ENCODE measurements around the gene PC.

The PC gene

DNA sequence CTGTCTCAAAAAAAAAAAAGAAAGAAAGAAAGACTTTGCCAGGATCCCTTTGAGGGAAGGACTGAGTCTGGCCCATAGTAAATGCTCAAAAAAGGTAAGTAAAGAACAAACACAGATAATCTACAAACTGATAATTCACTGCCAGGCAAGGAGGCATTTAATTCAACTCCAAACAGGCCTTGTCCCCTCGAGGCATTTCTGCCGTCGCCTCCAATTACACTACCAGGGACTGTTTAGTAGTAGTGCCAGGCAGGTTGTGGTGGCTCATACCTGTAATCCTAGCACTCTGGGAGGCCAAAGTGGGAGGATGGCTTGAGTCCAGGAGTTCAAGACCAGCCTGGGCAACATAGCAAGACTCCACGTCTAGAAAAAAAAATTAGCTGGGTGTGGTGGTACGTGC is 43.7 kb downstream of the PC start:
- DNase-seq: no peak

DNA sequence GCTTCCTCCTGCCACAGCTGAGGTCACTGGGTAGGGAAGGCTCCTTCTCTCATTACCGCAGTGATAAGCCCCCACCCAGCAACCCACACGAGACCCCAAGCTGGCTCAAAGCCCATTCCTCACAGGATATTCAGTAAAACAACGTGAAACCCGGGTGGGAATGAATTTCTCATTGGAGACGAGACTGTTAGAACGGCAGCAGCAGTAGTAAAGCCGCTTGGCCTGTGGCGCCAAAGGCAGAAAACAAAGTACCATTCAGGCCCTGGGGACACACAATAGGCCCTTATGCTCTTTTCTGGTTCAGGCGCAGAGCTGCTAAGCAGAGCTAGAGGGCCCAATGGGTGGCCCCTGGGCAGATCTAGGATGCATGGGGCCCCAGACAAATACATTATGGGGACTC is 45.3 kb downstream of the PC start:
- DNase-seq: peak in 52 of 58 donors; percentile 12 to 89 (median 67)

DNA sequence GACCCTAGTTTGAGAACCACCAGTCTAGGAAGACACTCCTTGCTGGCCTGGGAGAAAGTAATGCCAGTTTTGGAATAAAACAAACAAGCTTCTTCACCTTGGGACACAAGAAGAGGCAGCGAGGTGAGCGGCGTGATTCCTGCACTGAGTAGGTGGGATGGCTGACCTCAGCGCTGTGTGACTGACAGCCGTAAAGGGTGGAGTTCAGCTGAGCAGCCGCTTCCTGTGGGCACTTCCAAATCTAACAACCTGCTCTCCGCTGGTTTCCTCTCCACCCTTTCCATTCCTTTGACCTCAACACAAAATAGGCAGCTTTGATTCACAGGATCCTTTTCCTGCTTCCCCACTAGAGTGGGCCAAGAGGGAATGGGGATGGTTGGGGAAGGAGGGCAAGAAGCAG is 45.8 kb downstream of the PC start:
- peak in 1 of 58 donors; percentile 11 for DNase-seq

DNA sequence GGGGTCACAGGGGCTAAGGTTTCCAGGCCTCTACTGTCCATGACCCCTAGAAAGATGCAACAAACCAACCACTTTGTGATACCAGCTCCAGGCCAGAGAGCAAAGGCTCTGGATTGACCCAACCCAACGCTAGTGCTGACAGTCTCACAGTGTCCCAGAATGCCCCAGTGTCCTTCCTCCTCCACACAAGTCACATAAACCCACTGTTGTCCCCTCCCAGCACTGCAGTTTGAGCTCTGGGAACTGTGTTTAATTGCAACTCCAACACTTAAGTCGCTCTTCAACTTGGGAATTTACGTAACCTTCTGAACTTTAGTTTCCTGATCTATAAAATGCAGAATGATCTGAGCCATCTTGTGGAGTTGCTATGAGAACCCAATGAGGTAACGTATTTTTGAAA is 47.5 kb downstream of the PC start:
- no peak for DNase-seq

DNA sequence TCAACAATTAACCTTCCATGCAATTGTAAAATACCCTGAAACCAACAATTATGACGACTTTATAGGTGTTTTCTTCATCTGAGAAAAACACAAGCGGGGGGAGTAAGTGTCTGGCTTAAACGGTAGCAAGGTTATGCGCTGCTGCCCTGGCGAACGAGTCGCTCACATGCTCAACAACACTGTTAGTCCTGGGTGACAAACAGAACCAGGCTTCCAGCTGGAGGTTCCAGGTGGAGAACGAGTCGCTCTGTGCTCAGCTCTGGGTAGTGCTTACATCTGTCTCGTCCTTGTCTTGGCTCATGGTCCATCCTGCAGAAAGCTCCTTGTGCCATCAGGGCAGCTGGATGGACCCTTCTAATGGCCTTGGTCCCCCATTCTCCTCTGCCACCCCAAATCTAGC is 48.2 kb downstream of the PC start:
- DNase-seq: no peak

DNA sequence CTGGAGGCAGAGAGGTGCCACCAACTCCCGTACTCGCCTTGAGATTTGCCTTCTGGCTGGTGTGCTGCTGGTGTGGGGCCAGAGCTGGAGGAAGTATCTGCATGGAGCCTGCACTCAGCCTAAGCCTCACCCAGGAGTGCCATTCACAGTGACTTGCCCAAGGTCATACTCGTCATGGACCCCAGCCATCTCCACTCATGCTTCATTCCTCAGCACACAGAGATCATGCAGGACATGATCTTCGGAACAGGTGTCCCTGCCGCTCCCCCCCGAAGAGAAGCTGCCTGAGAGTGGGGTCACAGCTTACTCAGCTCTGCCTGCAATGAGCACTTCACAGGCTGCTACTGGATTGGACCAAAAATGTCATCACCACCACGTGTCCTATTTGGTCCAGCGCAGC is 49.0 kb downstream of the PC start:
- DNase-seq: no peak

DNA sequence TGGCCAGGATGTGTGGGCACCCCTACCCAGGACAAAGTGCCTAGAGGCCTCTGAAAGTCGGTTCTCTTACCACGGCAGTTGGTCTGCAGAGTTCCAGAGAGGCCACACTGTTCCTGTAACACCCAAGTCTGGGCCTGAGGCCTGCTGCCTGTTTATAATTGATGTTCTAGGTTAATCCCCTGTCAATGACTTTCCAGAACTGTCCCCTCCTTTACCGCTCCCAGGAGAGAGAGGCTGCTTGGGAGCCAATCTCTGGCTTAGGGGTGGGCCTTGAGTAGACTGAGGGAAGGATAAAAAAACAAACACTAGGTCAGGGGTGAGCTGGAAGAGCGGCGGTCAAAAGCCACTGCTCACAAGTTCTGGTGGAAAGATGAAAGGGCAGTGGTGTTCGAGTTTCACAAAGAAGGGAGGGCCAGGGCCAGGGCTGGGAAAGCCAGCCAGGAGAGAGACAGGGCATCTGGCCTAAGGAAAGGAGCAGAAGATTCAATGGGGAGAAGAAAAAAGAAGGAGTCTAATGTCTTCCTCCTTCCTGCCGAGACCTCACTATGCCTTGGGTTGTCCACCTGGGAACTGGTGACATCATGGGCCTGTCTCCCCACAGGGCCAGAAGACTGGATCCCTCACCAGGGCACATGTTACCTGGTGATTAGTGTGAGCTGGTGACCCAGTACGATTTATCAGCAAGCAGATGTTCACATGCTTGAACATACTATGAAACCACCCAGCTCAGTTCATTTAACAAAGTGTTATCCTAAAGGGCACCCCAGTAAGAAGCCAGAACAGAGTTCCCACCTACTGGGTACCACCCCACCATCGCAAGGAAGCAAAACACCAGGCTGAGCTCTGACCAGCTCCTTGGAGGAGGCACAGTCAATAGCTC is 50.2 kb downstream of the PC start:
- DNase-seq: peak in 3 of 58 donors; percentile 22 to 33 (median 31)

DNA sequence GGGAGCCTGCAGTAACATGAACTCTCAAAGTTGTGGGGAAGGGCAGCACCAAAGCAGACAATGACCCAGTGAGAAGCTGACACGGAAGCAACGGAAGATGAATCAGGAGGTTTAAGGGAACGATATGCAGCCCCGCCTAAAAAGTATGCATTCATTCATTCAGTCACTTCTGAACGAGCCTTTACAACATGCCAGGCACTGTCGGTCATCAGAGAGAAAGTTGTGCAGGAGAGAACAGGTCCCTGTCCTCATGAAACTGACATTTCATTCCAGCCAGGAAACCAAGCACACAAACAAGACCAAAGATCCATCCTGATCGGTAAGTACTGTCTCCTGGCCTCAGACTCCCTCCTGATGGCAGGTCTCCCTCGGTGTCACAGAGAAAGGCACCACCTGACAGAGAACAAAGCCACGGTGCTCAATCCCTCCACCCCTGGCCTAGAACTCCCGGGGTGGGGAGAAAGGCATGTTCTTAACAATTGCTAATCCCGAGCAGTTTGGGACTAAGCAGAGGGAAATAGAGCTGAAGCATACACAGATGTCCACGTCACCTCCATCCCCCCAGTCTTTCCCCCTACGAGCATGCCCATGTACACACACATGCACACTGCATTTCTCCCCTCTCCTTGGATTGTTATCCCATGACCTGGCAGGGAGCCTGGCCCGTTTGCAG is 52.0 kb downstream of the PC start:
- peak in 1 of 58 donors; percentile 17 for DNase-seq

DNA sequence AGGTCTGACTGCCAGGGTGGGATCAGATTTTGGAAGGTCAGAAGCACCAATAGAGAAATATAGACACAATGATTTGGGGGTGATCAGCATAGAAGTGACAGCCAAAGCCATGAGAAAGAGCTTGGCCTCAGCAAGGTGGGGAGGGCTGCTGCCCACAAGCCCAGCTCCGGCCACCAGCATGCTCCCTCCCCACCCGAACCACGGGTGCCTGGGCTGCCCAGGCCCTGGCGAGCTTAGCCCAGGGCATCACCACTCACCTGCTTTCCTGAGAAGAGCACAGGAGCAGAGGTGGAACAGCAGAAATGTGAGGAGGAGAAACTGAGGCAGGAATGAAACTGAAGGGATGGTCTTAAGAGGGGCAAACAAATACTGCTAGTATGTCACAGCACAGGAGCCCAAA is 52.6 kb downstream of the PC start:
- DNase-seq: no peak

DNA sequence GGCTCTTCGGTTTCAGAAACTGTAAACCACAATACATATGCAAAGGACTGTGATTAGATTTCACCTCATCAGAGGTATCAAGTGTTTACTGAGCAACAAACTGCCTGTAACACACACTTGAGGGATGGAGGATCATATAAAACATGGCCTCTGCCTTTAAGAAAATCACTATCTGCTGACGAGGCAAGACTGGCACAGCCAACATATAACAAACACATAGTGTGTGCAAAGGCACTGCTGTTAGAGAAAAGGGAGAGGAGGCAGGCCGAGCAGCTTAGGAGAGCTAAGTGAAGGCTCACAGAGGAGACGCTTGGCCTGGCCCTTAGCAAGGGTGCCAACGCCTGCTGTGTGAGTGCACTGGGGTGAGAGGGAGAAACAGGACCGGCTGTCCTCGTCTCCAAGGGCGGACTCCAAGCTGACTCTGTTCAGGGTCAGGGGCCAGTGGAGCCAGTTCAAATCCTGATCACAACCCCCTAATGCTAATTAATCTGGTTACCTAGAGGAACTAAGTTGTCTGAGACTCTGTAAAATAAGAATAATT is 53.1 kb downstream of the PC start:
- no peak for DNase-seq

DNA sequence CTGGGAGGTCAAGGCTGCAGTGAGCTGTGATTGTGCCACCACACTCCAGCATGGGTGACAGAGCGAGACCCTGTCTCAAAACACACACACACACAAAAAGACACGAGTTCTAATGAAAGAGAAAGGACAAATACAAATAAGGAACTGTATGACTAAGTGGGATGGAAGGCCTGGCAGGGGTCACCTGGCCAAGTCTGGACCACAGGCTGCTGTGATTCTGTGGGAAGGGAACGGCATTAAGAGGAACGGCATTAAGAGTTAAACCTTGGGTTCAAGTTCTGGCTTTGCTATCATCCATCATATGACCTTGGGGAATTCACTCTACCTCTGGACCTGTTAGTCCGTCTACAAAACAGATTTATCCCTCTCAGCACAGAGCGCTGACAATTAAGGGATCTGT is 53.6 kb downstream of the PC start:
- DNase-seq: no peak

DNA sequence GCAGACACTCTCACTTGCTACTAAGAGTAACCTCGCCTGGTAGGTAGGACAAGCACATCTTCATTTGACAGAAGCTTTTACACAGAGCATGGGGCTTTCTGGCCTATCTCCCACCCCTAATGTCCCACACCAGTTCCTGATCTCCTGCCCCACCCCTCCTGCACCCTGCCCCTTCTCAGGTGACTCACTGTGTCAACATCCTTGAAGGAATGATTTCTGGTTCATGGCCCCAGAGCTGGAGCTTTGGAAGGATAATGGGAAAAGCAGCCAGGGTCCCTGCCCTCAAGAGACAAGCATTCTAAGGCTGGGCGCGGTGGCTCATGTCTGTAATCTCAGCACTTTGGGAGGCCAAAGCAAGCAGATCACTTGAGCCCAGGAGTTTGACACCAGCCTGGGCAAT is 54.1 kb downstream of the PC start:
- no peak for DNase-seq

DNA sequence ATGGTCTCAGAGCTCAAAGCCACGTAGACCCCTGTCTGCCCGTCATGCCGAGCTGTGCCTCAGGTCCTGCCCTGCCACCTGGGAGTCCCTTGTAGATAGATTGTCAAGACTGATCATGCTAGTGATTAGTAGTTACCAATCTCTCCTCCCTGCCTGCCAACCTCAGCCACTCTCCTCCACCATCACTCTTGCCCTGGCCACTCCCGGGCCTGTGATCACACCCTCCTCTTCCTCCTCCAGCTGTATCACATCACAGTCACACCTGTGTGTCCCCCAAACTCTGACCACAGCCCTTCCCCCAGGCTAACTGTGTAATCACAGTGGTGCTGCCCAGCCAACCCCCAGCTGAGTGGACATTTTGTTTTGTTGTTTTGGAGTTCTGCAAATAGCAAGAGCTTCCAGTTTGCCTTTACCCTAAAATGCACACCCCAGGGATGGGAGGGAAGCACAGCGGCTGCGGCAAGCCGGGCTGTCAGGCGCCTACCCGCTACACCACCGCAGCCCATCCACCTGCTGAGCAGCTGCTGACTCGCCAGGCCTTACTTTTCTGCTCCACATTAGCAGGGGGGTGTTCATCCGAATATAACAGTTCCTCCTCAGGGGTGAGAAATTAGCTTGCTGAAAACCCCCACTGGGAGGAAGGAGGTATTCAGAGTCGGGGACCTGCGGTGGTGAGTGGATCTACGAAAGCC is 55.6 kb downstream of the PC start:
- DNase-seq: no peak

DNA sequence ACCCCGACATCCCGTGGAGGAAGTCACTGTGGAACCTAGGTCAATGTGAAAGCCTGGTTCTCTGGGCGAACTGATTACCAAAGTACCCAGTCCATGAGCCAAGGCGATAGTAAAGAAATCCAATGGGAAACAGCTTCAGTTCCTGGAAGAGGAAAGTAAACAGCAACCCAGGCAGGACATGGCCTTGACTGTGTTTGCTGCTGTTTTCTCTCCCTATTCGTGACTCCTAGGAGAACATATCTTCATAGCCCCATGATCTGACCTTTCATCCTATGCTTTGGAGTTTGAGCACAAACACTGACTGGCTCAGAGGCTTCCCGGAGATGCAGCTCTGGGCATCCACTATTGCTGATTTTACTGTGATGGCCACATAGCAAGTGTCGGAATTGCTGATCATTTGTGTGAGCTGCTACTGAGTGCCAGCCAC is 56.2 kb downstream of the PC start:
- no peak for DNase-seq

DNA sequence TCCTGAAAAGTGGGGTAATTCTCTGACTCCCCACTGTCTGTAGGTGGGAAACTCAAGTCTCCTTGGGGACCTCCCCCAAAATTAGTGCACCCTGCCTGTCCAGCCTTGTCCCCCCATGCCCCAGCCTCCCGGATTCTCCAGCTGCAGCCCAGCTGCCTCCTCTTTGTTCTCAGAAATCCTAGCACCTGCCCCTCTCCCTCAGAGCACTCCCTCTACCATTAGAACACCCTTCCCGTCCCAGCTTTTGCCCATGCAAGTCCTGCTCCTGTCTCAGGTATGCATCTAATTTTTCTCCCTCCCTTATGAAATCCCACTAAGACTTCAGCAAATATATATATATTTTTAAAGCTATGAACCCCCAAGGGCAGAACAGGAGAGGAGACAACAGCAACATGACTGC is 64.0 kb downstream of the PC start:
- DNase-seq: no peak

DNA sequence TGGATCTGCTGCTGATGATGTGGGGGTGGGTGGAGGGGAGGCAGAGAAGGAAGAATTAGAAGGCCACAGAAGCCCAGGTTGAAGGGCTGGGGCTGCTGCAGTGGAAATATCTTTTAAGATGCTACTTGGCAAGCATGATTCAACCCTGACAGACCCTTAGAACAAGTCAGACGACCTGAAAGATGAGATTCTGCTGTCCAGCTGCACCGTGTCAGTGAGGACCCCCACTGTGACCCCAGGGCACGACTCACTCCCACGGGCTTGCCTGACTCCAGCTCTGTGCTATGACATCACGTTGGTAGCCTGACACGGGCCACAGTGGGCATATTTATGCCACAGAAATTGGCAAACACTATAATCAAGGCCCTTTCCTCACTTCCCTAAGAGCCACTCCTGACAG is 65.3 kb downstream of the PC start:
- DNase-seq: no peak

DNA sequence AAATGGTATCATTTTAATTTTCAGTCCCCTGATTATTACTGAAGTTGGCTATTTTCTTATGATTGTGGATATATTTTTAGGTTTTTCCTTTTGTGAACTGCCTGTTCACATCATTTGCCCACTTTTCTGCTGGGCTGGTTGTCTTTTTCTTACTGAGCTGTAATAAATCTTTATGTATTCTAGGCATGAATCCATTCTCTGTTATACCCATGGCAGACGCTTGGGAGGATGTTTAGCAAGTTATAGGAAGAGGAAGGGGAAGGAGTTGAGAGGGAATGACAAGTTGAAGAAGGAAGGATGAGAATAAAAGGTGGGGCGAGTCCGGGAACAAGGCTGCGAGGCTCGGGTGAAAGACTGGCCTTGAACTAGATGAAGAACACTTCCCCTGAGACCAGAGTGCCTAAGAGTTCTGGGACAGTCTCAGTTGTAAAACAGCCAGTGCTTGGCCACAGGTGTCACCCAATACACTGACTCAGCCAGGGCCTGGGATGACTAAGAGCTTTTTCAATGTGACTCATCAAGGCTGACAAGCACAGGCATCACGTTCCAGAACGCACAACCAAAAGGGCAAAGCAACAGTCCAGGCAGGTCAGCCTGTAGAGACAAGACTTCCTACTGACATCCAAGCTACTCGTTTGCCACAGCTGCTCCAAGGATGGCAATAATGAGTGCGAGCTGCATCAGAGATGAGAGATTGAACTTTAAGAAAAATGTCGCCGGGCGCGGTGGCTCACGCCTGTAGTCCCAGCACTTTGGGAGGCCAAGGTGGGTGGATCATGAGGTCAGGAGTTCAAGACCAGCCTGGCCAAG is 66.1 kb downstream of the PC start:
- DNase-seq: peak in 3 of 58 donors; percentile 12 to 28 (median 20)

DNA sequence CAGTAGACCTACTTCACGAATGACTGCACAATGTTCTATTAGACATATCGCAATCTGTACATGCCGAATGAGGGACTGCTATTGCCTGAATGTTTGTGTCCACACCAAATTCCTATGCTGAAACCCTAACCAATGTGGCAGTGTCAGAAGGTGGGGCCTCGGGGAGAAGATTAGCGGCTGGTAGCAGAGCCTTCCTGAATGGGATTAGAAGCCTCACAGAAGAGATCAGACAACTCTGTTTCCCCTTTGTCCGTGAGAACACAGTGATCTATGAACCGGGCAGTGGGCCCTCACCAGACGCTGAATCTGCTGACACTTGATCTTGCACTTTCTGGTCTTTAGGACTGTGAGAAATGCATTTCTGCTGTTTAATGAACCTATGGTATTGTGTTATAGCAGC is 68.2 kb downstream of the PC start:
- DNase-seq: no peak

DNA sequence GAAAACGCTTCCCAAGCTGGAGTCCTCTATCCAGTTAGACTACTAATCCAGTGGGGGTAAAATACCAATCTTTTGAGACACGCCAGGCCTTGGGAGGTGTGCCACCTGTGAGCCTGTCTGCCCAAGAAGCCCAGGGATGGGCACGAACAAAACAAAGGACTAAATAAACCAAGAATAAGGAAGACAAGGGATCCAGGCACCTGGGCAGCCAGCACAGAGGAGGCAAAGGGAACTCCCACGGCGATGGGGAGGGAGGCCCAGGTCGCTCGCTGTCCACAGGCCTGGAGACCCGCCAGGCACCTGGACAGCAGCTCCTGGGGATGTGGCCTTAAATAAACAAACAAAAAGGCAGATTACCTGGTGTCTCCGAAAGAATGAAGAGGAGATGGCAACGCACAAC is 69.9 kb downstream of the PC start:
- DNase-seq: no peak

DNA sequence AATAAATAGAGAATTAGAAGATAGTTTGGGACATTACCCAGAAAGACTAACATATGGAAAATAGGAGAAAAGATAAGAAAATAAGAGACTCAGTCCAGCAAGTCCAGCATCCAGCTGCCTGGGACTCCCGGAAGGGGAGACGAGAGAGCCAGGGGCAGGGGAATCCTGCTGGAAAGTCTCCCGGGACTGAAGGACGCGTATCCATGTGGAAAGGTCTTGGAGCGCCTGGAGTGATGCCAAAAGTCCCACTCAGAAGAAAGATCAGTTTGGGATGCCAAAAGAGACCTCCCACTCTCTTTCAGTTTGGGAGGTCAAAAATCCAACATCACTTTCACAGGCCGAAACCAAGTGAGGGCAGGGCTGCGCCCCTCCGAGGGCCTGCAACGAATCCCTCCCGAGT is 70.7 kb downstream of the PC start:
- no peak for DNase-seq

DNA sequence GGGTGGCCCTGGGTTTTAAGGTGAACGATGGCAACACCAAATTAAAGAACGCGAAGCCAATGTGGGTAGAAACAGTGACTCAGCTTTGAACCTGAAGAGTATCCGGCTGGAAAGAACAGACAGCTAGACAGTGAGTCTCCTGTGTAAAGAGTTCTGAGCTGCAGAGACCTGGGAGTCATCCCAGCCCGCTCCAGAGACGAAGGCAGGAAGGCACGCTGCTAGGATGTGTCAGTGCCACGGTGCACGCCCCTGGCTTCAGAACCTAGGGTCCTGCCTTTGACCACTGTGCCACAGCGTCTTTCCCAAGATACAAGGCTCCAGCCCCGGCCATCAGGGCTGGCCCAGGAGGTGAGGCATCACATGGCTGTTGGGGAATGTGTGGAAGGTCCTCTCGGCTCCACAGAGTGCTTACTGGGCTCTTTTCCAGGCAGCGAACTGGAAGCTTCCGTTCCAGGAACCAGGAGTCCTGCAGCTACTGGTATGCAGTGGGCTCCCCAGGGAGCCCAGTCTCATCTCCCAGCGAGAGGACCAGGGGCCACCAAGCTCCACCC is 71.4 kb downstream of the PC start:
- no peak for DNase-seq

Data from anterior cingulate cortex (tissue), 58 donors.